GM21723 (cell line): ENCODE data around the gene GNPNAT1.
"Not testable (repeated sequence)": the region's sequence is repeated elsewhere in the genome, so short reads cannot be mapped to it uniquely, and the experiment has no call there.

Experiments used
- ATAC-seq: cut with Tn5 transposase; IDR thresholded peaks from one replicate; pipeline ENCODE4 v1.9.1; 2021; ENCODE audit warnings: mild to moderate bottlenecking, moderate library complexity; ENCODE audit not compliant: unreplicated experiment

The GNPNAT1 gene

DNA sequence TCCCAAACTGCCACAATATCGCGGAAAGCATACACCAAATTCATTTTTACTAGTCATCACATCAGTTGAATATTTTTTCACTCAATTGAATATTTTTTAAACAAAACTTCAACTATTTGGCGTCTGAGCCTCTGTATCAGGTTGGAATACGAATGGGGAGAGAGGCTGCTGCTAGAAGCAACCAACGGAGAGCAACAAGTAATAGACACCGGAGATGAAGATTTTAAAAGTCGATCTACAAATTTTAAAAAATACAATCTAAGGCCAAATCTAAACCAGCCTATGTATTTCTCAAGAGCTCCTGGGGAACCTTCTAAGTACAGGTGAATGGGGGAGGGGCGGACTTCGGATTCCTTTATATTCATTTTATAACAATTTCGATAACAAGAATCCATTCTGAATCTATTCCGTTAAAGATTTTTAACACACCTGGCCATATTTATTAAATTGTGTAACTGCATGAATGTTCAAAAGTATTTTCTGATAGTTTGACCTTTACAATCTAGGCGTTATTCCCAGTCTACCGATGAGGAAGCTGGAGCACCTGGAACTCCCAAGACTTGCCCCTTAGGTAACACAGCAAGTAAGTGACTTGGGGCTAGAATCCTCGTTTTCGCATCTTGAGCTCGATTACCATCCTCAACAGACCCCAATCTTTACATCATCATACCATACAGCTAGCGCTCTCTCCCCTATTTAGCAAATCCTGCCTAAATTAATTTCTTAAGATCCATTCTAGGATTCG lies 1.2 kb downstream of the GNPNAT1 start:
- ATAC-seq, result no peak

DNA sequence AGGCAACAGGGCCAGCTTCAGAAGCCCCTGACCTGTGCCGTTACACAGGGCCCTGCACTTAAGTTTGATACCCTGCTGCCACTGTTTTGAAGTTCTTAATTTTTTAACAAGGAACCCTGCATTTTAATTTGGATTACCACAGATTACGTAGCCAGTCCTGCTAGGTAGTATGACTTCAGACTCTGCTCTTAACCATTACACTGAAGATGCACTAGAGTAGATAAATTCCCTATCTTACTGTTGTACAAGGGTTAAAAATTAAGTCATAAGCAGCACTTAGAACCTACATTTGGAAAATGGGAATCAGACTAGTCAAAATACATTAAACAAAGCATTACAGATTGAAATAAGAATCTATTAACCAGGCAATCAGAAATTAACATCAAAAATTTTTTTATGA lies 2.3 kb downstream of the GNPNAT1 start:
- no peak for ATAC-seq

- ATAC-seq, result no peak
Measured at GRCh38 chr14:52786887-52787286, 4.5 kb downstream of the GNPNAT1 start.

- ATAC-seq, result no peak
Measured at GRCh38 chr14:52783206-52783605, 8.2 kb downstream of the GNPNAT1 start.

DNA sequence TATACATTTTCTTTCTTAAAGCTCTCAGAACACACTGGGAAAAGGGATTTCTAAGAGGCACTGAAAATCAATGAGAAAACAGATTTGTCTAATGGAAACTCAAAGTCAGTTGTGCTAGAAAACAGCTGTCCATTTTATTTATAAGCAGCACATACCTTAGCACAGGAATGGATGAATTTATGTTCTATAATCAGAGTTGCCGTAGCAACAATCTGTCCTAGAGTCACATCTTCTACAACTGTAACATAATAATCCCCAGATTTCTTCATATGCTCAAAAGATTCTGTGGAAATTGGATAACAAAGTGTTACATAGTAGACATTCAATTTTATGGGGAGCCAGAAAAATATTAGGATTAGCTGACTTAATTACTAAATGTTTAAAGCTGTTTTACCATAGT lies 9.8 kb downstream of the GNPNAT1 start:
- ATAC-seq, result no peak

DNA sequence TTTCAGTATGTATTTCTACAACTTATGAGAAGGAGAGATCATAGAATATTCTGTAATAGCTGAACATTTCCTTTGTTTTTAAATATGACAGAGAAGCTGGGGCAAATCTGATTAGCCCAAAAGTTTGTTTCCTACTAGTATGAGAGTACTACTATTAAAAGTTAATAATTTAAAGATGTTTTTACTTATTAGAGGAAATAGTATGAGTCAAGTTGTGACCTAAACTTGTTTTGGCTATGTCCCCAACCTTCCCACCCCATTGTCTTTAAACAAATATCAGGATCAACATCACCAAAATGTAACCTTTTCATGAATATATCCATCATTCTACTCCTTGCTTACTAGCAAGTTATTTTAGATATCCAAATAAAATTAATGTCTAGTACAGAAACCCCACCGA lies 10.5 kb downstream of the GNPNAT1 start:
- ATAC-seq, result no peak

DNA sequence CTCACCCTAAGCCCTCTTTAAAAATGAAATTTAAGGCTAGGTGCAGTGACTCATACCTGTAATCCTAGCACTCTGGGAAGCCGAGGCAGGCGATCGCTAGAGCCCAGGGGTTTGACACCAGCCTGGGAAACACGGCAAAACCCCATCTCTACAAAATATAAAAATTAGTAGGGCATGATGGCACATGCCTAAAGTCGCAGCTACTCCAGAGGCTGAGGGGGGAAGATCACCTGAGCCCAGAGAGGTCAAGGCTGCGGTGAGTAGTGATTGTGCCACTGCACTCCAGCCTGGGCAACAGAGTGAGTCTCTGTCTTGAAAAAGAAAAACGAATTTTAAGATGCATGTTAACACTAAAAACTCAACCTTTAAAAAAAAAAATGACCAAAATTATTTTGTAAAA lies 12.7 kb downstream of the GNPNAT1 start:
- no peak for ATAC-seq

- no peak for ATAC-seq
Measured at GRCh38 chr14:52776816-52777215, 14.6 kb downstream of the GNPNAT1 start.

DNA sequence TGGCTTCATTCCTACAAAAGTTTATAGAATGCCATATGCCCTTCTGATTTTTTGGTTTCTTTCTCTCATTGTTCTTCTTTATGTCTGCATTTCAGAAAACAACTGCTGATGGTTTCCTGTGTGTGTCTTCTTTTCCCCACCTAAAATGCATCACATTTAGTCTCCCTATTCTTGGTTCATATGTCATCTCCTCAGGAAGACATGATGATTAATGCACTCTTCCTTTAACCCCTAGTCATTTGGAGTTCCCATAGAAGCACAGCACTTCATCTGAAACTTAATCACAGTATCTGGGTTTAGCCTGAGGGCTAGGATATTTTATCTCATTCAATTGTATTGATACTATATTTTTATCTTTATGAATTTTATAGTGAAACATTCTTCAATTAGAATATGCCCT lies 21.5 kb downstream of the GNPNAT1 start:
- ATAC-seq, result no peak

- no peak for ATAC-seq
Measured at GRCh38 chr14:52767058-52767833, 24.2 kb downstream of the GNPNAT1 start.

GRCh38 chr14:52762923-52763322 lies 28.5 kb downstream of the GNPNAT1 start:
- not testable (repeated sequence) for ATAC-seq

DNA sequence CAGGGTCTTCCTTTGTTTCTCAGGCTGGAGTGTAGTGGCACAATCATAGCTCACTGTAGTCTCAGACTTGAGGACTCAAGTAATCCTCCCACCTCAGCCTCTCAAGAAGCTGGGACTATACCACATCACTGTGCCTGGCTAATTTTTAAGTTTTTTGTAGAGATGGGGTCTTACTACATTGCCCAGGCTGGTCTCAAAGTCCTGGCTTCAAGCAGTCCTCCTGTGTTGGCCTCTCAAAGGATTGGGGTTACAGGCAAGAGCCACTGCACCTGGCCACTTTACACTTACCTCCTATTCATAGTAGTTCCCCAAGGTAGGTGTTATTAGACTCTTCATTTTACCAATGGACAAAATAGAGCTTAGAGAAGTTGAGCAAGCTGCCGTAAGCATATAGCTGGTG lies 32.3 kb downstream of the GNPNAT1 start:
- ATAC-seq, result no peak

- ATAC-seq, result no peak
Measured at GRCh38 chr14:52755607-52756316, 35.6 kb downstream of the GNPNAT1 start.

- ATAC-seq, result no peak
Measured at GRCh38 chr14:52748647-52749292, 42.6 kb downstream of the GNPNAT1 start.

DNA sequence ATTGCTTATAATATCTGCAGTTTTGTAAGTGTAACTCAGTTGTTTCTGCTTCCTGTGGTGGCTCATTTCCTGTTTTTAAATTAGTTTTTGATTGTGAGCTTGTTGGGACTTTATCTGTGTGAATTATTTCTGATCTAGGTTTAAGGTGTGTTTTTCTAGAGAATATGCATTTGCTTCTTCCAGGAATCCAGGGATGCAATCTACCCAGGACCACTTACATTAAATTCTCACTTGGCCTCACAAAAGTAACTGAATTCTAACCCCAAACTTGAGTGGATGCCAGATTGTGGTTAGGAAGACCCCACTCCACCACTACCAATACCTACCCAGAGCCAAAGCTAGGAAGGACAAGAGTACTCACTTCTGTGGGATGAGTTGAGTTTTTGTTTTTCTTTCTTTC lies 49.5 kb downstream of the GNPNAT1 start:
- ATAC-seq, result no peak

DNA sequence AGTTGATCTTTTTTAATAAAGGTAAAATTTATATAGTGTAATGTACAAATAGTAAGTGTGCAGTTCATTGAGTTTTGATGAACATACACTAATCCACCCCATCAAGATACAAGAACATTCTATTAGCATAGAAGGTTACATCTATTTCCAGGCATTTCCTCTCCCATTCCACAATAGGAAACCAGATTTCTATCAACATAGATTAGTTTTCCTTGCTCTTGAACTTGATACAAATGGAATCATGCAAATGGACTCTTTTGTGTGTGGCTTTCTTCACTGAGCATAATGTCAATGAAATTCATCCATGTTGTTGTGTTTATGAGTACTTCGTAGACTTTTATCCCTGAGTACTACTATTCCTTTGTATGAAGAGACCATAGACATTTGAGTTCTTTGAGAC lies 50.7 kb downstream of the GNPNAT1 start:
- no peak for ATAC-seq

DNA sequence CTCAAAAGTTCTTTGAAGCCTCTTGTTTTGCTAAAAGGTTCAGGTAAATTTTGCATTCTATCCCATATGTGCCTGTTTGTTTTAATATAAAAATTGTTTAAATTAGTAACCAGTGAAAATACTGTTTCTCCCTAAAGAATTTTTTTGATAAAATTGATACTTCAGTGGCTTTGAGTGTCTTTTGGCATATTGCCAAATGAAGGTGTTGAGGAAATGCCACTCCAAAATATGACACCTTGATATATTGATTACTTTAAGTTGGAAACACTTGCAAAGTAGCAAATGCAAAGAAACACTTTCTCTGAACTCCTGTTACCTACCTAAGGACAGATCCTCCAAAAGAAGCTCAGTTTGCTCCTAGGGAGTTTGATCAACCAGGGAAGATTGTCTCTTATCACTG lies 53.0 kb downstream of the GNPNAT1 start:
- no peak for ATAC-seq

GRCh38 chr14:52735921-52736489 lies 55.4 kb downstream of the GNPNAT1 start:
- no peak for ATAC-seq

DNA sequence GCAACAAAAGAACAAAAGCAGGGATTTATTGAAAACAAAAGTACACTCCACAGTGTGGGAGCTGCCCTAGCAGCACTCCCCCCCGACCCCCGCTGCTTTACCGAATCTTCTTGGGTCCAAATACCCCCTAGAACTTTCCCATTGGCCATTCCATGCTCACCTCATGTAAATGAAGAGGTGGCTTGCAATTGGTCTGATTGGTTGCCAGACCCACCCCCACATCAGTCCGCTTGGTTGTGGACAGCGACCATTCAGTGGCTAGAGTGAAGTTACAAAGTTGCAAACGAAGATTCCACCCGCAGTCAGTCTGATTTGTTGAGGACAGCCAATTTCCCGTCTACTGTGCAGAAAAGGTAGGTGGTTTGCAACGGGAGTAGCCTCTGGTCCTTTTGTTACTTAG lies 57.6 kb downstream of the GNPNAT1 start:
- ATAC-seq, result no peak

DNA sequence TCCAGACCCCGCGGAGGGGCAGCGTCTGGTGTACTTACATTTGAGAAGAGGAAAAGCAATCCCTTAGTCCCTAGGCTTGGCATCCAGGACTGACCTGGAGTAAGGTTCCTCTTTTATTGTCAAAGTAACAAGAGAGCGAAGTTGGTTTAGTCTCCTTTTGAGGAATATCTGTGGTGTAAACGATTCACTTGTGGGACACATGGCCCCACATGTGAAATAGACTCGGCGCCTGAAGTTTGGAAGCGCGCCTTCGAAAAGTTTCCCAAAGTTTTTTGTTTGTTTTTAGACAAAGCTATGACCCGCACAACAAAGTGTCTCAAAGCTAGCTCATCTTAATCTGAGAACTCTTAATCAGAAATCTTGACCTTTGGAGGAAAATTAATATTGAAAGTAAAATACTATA lies 60.7 kb downstream of the GNPNAT1 start:
- ATAC-seq, result no peak
